Measurements from ENCODE around the gene CDKN3.

- no peak for TF ChIP-seq CTCF (IDR thresholded peaks at IDR 0.05; ENCODE audit: insufficient read depth, low read length)
- TF ChIP-seq REST (IDR thresholded peaks at IDR 0.05; ENCODE audit: insufficient replicate concordance, low read depth) = no peak
- no peak for TF ChIP-seq POLR2AphosphoS5 (IDR thresholded peaks at IDR 0.05; ENCODE audit: low read depth)
- TF ChIP-seq SPI1 (IDR thresholded peaks at IDR 0.05; ENCODE audit: borderline replicate concordance, low read depth) = no peak
- no peak for TF ChIP-seq GABPA (IDR thresholded peaks at IDR 0.05; ENCODE audit: low read depth)
These were observed 41.9 kb downstream of the CDKN3 start for GRCh38 chr14:54438703-54439102.

All from HL-60 (cell line).